OCI-LY7 (cell line): ENCODE data around the gene BTBD6. TPM values are rescaled to one million over a fixed set of nuclear protein-coding genes. Genes with fewer than 3 reads are reported as not detected.

Experiments
- BruUV-seq: library from RNA; stranded (reverse); fragments of 400-500 nt; replicated peaks from 2 replicates; lab custom pipeline; 2021; lab: Mats Ljungman, UMichigan
- CTCF ChIA-PET: fragments of 300-600 bp; sonication (Branson Sonifier 250); formaldehyde crosslinking; loops from one replicate; lab custom pipeline; 2022; ENCODE audit warnings: antibody characterized with exemption; ENCODE audit not compliant: unreplicated experiment; lab: Charles Lee
- POLR2A ChIA-PET: fragments of 300-600 bp; sonication (Branson Sonifier 250); formaldehyde crosslinking; loops from one replicate; lab custom pipeline; 2022; ENCODE audit warnings: antibody characterized with exemption; lab: Charles Lee
- DNase-seq: peaks from one replicate; pipeline ENCODE4 v3.0.0-alpha.2; 2015; ENCODE audit warnings: low spot score
- H2AFZ ChIP-seq: fragments of 200-600 bp; sonication (generic), shearing (Covaris generic); 2 replicates; pipeline ENCODE4 v1.6.1; 2014; ENCODE audit warnings: mild to moderate bottlenecking, antibody characterized with exemption, low read length, moderate library complexity
- H3K27ac ChIP-seq: fragments of 200-600 bp; sonication (generic); 2 replicates; pipeline ENCODE4 v1.5.1; 2014; ENCODE audit warnings: mixed run types, low read depth, mild to moderate bottlenecking, moderate library complexity, low read length, inconsistent platforms; ENCODE audit not compliant: poor library complexity, severe bottlenecking
- H3K36me3 ChIP-seq: fragments of 200-600 bp; sonication (generic); 2 replicates; pipeline ENCODE4 v1.6.1; 2014; ENCODE audit warnings: mild to moderate bottlenecking, antibody characterized with exemption, low read length, moderate library complexity, mixed read lengths; ENCODE audit not compliant: insufficient read depth
- H3K4me1 ChIP-seq: fragments of 200-600 bp; sonication (generic); 2 replicates; pipeline ENCODE4 v1.5.1; 2014; ENCODE audit warnings: mild to moderate bottlenecking, low read length; ENCODE audit not compliant: insufficient read depth, poor library complexity, severe bottlenecking
- H3K4me2 ChIP-seq: fragments of 200-600 bp; sonication (generic); 2 replicates; pipeline ENCODE4 v1.6.1; 2014; ENCODE audit warnings: mild to moderate bottlenecking, low read length
- H3K4me3 ChIP-seq: fragments of 200-600 bp; sonication (generic); 2 replicates; pipeline ENCODE4 v1.5.1; 2014; ENCODE audit warnings: mild to moderate bottlenecking, low read depth, low read length; ENCODE audit not compliant: poor library complexity, severe bottlenecking
- H3K79me2 ChIP-seq: fragments of 200-600 bp; sonication (generic); 2 replicates; pipeline ENCODE4 v1.6.1; 2016; ENCODE audit warnings: low read depth, mild to moderate bottlenecking, low read length, moderate library complexity, mixed read lengths; ENCODE audit not compliant: insufficient read depth
- H3K9me2 ChIP-seq: fragments of 200-600 bp; sonication (generic); 2 replicates; pipeline ENCODE4 v1.6.1; 2016; ENCODE audit warnings: mild to moderate bottlenecking, low read length, mixed read lengths; ENCODE audit not compliant: insufficient read depth
- H3K9me3 ChIP-seq: fragments of 200-600 bp; sonication (generic); 2 replicates; pipeline ENCODE4 v1.6.1; 2014; ENCODE audit warnings: mild to moderate bottlenecking, mixed run types, low read length, mixed read lengths
- H4K20me1 ChIP-seq: fragments of 200-600 bp; sonication (generic); 2 replicates; pipeline ENCODE4 v1.6.1; 2014; ENCODE audit warnings: mild to moderate bottlenecking, antibody characterized with exemption, low read length, moderate library complexity, mixed read lengths; ENCODE audit not compliant: insufficient read depth
- CTCF ChIP-seq: fragments of 200-600 bp; sonication (generic); conservative IDR thresholded peaks from 2 replicates; pipeline ENCODE4 v1.5.1; 2014; ENCODE audit warnings: mild to moderate bottlenecking, antibody characterized with exemption, low read length, moderate library complexity, mixed read lengths
- EZH2phosphoT487 ChIP-seq: fragments of 200-600 bp; sonication (generic); IDR thresholded peaks from 2 replicates; pipeline ENCODE4 v1.6.1; 2018; ENCODE audit warnings: low read depth, borderline replicate concordance, mild to moderate bottlenecking, mixed run types, antibody characterized with exemption, low read length, moderate library complexity, mixed read lengths
- intact Hi-C: fragments of 100-400 bp; cut with micrococcal nuclease; formaldehyde crosslinking; loops from one replicate; pipeline ENCODE4 v1.10.0; 2022; ENCODE audit not compliant: unreplicated experiment
- total RNA-seq, 2 experiments: library from RNA; depleted of rRNA in 1 of 2; stranded (reverse); fragments of >200 nt in 1 of 2; shearing (Covaris generic) in 1 of 2; gene quantifications; 2 replicates each; pipeline ENCODE4 v1.2.3, GENCODE V29; 2014 to 2022

The BTBD6 gene
- total RNA-seq, 2 experiments from 2014 or later = 5.7 to 27.9 TPM

GRCh38 chr14:105216490-105217247, 31.7 kb upstream of the BTBD6 start:
- ChIA-PET POLR2A (no interaction called here), CTCF (no interaction called here)
- H3K27ac ChIP-seq = no peak overlapping the region
- no peaks in the 10 kb centered on the region for H4K20me1 ChIP-seq
- BruUV-seq = no TSS peak
- no peak for DNase-seq
- H3K4me2 ChIP-seq = no peak overlapping the region
- no peaks in the 10 kb centered on the region for H3K9me2 ChIP-seq
- H3K36me3 ChIP-seq = no peaks in the 10 kb centered on the region
- H3K79me2 ChIP-seq = no peaks in the 10 kb centered on the region
- no peaks in the 10 kb centered on the region for H3K9me3 ChIP-seq
- H3K4me3 ChIP-seq = no peak overlapping the region
- TF ChIP-seq CTCF (no peak), EZH2phosphoT487 (no peak)
- no peak overlapping the region for H2AFZ ChIP-seq
- no peaks in the 10 kb centered on the region for H3K4me1 ChIP-seq
- intact Hi-C loops = no loop called here

GRCh38 chr14:105217774-105218173, 30.6 kb upstream of the BTBD6 start:
- no peaks in the 10 kb centered on the region for H3K36me3 ChIP-seq
- H3K4me3 ChIP-seq = no peak overlapping the region
- H2AFZ ChIP-seq = no peak overlapping the region
- ChIA-PET POLR2A (no interaction called here), CTCF (no interaction called here)
- H3K4me1 ChIP-seq = no peaks in the 10 kb centered on the region
- intact Hi-C loops = no loop called here
- no peak for DNase-seq
- H3K9me2 ChIP-seq = no peaks in the 10 kb centered on the region
- no peak overlapping the region for H3K27ac ChIP-seq
- H4K20me1 ChIP-seq = no peaks in the 10 kb centered on the region
- H3K4me2 ChIP-seq = no peak overlapping the region
- no peak for TF ChIP-seq EZH2phosphoT487
- TF ChIP-seq CTCF = no peak
- BruUV-seq = no TSS peak
- no peaks in the 10 kb centered on the region for H3K79me2 ChIP-seq
- H3K9me3 ChIP-seq = no peaks in the 10 kb centered on the region

GRCh38 chr14:105218611-105219010, 29.7 kb upstream of the BTBD6 start:
- no peaks in the 10 kb centered on the region for H4K20me1 ChIP-seq
- no peak overlapping the region for H3K4me2 ChIP-seq
- H3K4me3 ChIP-seq = no peak overlapping the region
- no TSS peak for BruUV-seq
- no peak for DNase-seq
- no peaks in the 10 kb centered on the region for H3K36me3 ChIP-seq
- CTCF ChIA-PET = no interaction called here
- no peaks in the 10 kb centered on the region for H3K4me1 ChIP-seq
- intact Hi-C loops = no loop called here
- no peak overlapping the region for H3K27ac ChIP-seq
- no peaks in the 10 kb centered on the region for H3K9me2 ChIP-seq
- no peaks in the 10 kb centered on the region for H3K9me3 ChIP-seq
- no peaks in the 10 kb centered on the region for H3K79me2 ChIP-seq
- POLR2A ChIA-PET = no interaction called here
- no peak overlapping the region for H2AFZ ChIP-seq
- TF ChIP-seq EZH2phosphoT487 (no peak), CTCF (no peak)
